Brain microvascular endothelial cell (primary cell): ENCODE data around the gene ACAD9.

Experiments
- DNase-seq: peaks from one replicate; pipeline ENCODE4 v3.0.0-alpha.2; 2020
- H3K27ac ChIP-seq: fragments of 250-450 bp; sonication (Bioruptor Pico); 2 replicates; pipeline ENCODE4 v1.5.1; 2020; ENCODE audit warnings: mild to moderate bottlenecking, moderate library complexity
- H3K27me3 ChIP-seq: fragments of 250-450 bp; sonication (Bioruptor Pico); replicated peaks from 2 replicates; pipeline ENCODE4 v1.5.1; 2020; ENCODE audit warnings: mild to moderate bottlenecking
- H3K36me3 ChIP-seq: fragments of 250-450 bp; sonication (Bioruptor Pico); replicated peaks from 2 replicates; pipeline ENCODE4 v1.5.1; 2020; ENCODE audit warnings: mild to moderate bottlenecking
- H3K4me3 ChIP-seq: 2 replicates; pipeline ENCODE4 v1.5.1; 2011; ENCODE audit warnings: low read depth, mild to moderate bottlenecking, control low read depth, low read length, moderate library complexity
- in situ Hi-C: cut with HindIII; loops from 2 replicates; pipeline ENCODE4 v1.10.0; 2017; ENCODE audit warnings: low sequenced_read_pairs, low pct_ligation_motif_present
- TF ChIP-seq, protein P1 (sequence below): IDR thresholded peaks from 2 replicates; pipeline ENCODE4 v1.5.1; 2011; ENCODE audit warnings: low read depth, mild to moderate bottlenecking, moderate library complexity, low read length, control low read depth, inconsistent platforms; ENCODE audit errors: missing control alignments

The ACAD9 gene

DNA sequence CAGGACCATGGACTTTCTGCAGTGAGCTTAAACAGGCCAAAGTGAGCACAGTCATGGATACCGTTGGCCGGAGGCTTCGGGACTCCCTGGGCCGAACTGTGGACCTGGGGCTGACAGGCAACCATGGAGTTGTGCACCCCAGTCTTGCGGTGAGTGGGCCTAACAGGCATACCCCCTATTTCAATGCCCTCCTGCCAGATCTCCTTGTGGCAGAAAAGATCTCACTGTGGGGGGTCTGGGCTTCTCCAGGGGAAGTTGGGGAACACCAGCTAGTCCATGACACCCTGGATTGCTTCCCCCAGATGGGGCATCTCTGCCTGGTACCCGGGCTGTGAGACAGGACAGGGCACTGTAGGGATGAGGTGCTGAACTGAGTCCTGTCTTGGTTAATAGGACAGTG lies 29.5 kb downstream of the ACAD9 start:
- Histone ChIP-seq H3K36me3 (peaks cover 82% of the 10 kb centered on the region), H3K27me3 (no peaks in the 10 kb centered on the region), H3K4me3 (no peak overlapping the region), H3K27ac (no peak overlapping the region)
- in situ Hi-C loops = no loop called here
- no peak for DNase-seq
- TF ChIP-seq, protein P1, sequence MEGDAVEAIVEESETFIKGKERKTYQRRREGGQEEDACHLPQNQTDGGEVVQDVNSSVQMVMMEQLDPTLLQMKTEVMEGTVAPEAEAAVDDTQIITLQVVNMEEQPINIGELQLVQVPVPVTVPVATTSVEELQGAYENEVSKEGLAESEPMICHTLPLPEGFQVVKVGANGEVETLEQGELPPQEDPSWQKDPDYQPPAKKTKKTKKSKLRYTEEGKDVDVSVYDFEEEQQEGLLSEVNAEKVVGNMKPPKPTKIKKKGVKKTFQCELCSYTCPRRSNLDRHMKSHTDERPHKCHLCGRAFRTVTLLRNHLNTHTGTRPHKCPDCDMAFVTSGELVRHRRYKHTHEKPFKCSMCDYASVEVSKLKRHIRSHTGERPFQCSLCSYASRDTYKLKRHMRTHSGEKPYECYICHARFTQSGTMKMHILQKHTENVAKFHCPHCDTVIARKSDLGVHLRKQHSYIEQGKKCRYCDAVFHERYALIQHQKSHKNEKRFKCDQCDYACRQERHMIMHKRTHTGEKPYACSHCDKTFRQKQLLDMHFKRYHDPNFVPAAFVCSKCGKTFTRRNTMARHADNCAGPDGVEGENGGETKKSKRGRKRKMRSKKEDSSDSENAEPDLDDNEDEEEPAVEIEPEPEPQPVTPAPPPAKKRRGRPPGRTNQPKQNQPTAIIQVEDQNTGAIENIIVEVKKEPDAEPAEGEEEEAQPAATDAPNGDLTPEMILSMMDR = no peak

DNA sequence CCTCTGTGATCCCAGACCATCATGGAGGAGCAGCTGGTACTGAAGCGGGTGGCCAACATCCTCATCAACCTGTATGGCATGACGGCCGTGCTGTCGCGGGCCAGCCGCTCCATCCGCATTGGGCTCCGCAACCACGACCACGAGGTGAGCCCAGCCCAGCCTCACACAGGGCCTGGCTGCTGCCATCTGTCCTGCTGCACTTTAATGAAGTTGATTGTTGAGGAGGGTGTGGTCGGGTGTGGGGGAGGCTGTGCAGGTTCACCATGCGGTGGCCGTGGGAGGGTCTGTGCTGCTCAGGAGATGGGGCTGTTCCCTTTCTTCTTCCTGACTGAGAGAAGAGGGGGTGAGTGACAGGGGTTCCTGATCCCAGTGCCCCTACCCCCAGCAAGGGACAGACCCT lies 30.6 kb downstream of the ACAD9 start:
- peaks cover 83% of the 10 kb centered on the region for H3K36me3 ChIP-seq
- no peak for DNase-seq
- no peak overlapping the region for H3K4me3 ChIP-seq
- H3K27me3 ChIP-seq = no peaks in the 10 kb centered on the region
- in situ Hi-C loops = no loop called here
- TF ChIP-seq, protein P1 = no peak
- H3K27ac ChIP-seq = no peak overlapping the region

DNA sequence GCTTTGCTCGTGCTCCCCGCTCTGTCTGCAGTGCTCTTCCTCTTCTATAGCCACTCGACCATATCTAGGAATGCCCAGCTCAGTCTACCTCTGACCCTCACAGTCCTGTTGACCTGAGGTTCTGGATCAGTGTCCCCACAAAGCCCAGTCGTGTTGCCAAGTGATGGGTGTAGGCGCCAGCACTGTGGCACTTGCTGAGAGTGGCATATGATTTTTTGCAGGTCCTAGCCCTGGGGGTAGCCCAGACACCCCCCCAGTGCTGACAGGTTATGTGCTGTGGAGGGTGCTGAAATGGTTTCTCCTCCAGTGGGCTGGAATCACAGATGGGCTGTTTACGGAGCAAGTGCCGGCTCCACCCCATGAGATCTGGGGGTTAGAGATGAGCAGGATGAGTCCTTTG lies 32.5 kb downstream of the ACAD9 start:
- H3K27me3 ChIP-seq = no peaks in the 10 kb centered on the region
- TF ChIP-seq, protein P1 = no peak
- H3K36me3 ChIP-seq = peaks cover 71% of the 10 kb centered on the region
- no peak overlapping the region for H3K27ac ChIP-seq
- in situ Hi-C loops = no loop called here
- DNase-seq = no peak
- no peak overlapping the region for H3K4me3 ChIP-seq

DNA sequence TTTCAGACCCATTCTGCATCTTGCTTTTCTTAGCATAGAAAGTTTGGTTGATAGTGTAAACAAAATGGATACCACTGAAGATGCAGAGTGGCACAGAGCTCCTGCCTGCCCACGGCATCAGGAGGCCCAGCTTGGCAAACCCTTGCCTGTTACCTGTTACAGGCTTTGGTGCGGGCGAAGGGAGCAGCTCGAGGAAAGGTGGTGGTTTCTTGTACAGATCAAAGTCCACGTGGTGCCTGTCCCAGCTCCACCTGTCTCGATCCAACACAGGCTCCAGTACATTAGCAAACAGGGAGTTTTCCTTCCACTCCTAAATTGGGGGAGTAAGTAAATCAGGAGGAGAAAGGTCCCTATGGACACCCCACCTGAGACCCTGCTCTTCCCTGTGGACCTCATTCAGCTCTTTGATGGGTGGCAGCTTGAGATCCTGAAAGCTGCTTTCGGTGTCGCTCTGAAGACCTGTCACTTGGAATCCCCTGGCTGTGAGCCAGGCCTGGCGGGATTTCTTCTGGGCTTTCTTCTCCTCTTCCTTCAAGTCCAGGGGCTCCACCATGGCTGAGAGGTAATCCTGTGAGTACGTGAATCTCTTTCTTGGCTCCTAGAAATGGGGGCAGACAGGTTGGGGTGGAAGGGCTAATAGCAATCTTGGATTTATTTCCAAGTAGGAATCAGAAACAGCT lies 35.7 kb downstream of the ACAD9 start:
- Histone ChIP-seq H3K27me3 (no peaks in the 10 kb centered on the region), H3K36me3 (peaks cover 44% of the 10 kb centered on the region), H3K27ac (no peak overlapping the region), H3K4me3 (no peak overlapping the region)
- in situ Hi-C loops = no loop called here
- TF ChIP-seq, protein P1 = no peak
- DNase-seq = no peak

DNA sequence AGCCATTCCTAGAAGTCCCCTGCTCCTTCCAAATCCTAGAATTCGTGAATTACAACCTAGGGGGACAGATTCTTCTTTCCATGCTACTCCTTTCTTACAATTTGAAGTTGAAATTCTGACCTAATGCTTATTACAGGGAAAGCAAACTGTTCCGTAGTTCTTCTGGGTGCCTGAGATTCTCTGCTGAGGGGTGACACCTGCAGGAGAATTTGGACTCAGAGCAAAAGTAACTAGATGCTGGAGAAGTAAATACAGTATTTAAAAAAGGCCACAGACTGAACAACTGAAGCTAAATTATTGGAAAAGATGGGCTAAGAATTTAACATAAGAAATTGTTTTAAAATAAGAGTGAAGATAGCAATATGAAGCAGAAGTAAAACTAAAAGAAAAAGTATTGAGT lies 37.9 kb downstream of the ACAD9 start:
- TF ChIP-seq, protein P1 = no peak
- Histone ChIP-seq H3K4me3 (no peak overlapping the region), H3K27ac (no peak overlapping the region), H3K27me3 (no peaks in the 10 kb centered on the region), H3K36me3 (peaks cover 30% of the 10 kb centered on the region)
- in situ Hi-C loops = no loop called here
- DNase-seq = no peak

DNA sequence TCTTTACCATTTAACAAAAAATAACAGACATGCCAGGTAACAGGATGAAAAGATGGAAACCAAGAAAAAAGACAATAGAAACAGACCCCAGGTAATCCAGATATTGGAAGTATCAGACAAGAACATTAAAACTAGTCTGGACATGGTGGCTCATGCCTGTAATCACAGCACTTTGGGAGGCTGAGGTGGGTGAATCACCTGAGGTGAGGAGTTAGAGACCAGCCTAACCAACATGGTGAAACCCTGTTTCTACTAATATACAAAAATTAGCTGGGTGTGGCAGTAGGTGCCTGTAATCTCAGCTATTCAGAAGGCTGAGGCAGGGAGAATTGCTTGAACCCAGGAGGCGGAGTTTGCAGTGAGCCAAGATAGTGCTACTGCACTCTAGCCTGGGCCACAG lies 40.6 kb downstream of the ACAD9 start:
- TF ChIP-seq, protein P1 = no peak
- Histone ChIP-seq H3K27me3 (no peaks in the 10 kb centered on the region), H3K36me3 (peaks cover 6% of the 10 kb centered on the region), H3K4me3 (no peak overlapping the region), H3K27ac (no peak overlapping the region)
- no peak for DNase-seq
- in situ Hi-C loops = no loop called here
